Breast epithelium (tissue), 4 donors: Measurements from ENCODE around the gene CFAP45. TPM values are rescaled to one million over a fixed set of nuclear protein-coding genes. Genes with fewer than 3 reads are reported as not detected.

Experiments
- DNase-seq, 2 donors: peaks; one replicate each; pipeline ENCODE4 v3.0.0-alpha.2; 2019; ENCODE audit warnings: low spot score in 2 of 2
- H3K27ac ChIP-seq, 2 donors: fragments of 200-600 bp; sonication (generic) in 1 of 2; one replicate each; pipeline ENCODE4 v1.5.1; 2016 to 2019; ENCODE audit warnings: mild to moderate bottlenecking in 1 of 2
- H3K27me3 ChIP-seq, 2 donors: fragments of 200-600 bp; sonication (generic) in 1 of 2; one replicate each; pipeline versions ENCODE4 v1.5.1 to v1.6.0; 2017 to 2019; ENCODE audit warnings: control low read depth in 1 of 2, mild to moderate bottlenecking in 1 of 2
- H3K36me3 ChIP-seq: fragments of 200-600 bp; one replicate; pipeline ENCODE4 v1.5.1; 2019
- H3K4me1 ChIP-seq, 2 donors: fragments of 200-600 bp; sonication (generic); one replicate each; pipeline ENCODE4 v1.5.1; 2016 to 2019; ENCODE audit warnings: control low read depth in 1 of 2
- H3K4me3 ChIP-seq, 3 donors: fragments of 200-600 bp; sonication (generic); 1 replicate in 2 of 3; 2 replicates in 1 of 3; pipeline ENCODE4 v1.5.1; 2016 to 2019; ENCODE audit warnings: mild to moderate bottlenecking in 3 of 3, moderate library complexity in 2 of 3
- H3K9me3 ChIP-seq, 2 donors: fragments of 200-600 bp; sonication (generic) in 1 of 2; one replicate each; pipeline ENCODE4 v1.5.1; 2016 to 2019; ENCODE audit warnings: control low read depth in 1 of 2
- CTCF ChIP-seq, 3 donors: fragments of 450-650 bp; IDR thresholded peaks; one replicate each; pipeline ENCODE4 v1.5.1; 2016 to 2017; ENCODE audit warnings: antibody characterized with exemption in 3 of 3, mild to moderate bottlenecking in 3 of 3, moderate library complexity in 3 of 3
- POLR2A ChIP-seq: fragments of 450-650 bp; IDR thresholded peaks from one replicate; pipeline ENCODE4 v1.6.1; 2016; ENCODE audit warnings: antibody characterized with exemption, mild to moderate bottlenecking, moderate library complexity
- POLR2AphosphoS5 ChIP-seq, 3 donors: sonication (generic); formaldehyde crosslinking; IDR thresholded peaks; one replicate each; pipeline ENCODE4 v1.6.1; 2017; ENCODE audit warnings: antibody characterized with exemption in 3 of 3
- intact Hi-C: fragments of 100-400 bp; cut with DNase I; formaldehyde crosslinking; loops from one replicate; pipeline ENCODE4 v1.15.1; 2023; ENCODE audit warnings: low total_unique reads
- total RNA-seq, 3 donors: library from RNA; depleted of rRNA; stranded (reverse); fragments of >200 nt; gene quantifications; one replicate each; pipeline ENCODE4 v1.1.0, GENCODE V29; 2016

CFAP45 gene
- total RNA-seq, 3 donors from 2014 or later: 0.80 to 2.6 (median 2.6) TPM

DNA sequence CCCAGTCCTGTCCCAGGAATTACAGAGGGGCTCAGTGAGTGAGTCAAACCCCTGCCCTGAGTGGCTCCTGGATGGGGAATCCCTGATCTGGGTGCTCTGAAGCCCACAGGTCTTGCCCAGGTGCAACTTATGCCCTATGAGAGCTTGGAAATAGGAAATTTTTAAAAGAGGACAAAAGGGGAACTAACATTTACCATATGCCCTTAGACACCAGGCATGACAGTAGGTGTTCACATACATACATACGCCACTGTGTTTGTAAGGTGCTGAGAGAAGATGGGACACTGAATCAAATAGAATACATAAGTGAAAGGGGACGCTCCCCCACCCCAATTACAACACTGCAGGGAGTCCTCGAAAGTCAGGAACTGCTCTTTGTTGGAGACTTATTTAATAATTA is 1.4 kb downstream of the CFAP45 start:
- DNase-seq: no peak
- intact Hi-C loops: no loop called here
- no peak overlapping the region for H3K4me3 ChIP-seq
- no peaks in the 10 kb centered on the region for H3K27me3 ChIP-seq
- no peaks in the 10 kb centered on the region for H3K9me3 ChIP-seq
- TF ChIP-seq CTCF (IDR thresholded peaks at IDR 0.05) (no peak), POLR2A (no peak), POLR2AphosphoS5 (IDR thresholded peaks at IDR 0.05) (no peak)
- peak overlapping the region in 1 of 2 donors; percentile 14 for H3K27ac ChIP-seq
- no peaks in the 10 kb centered on the region for H3K4me1 ChIP-seq
- H3K36me3 ChIP-seq: no peaks in the 10 kb centered on the region

DNA sequence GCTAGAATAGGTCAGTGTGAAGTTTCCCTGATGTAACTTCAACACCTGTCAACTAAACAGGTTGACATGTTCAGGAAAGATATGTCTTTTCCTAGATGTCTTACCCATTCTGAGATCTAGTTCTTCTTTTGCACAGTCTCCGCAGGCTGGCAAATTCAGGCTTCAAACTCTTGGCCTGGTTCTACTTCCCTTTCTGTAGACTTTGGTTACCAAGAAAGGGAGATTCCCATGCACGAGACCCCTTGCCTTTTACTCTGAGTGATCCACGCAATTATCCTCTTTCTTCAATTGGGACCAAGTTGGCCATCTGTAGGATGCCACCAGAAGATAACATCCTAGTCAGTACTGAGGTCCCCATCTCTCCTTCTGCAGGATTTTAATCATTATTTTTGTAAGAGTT is 2.0 kb downstream of the CFAP45 start:
- H3K36me3 ChIP-seq: no peaks in the 10 kb centered on the region
- no peak overlapping the region for H3K4me3 ChIP-seq
- H3K27ac ChIP-seq: no peak overlapping the region
- H3K27me3 ChIP-seq: no peaks in the 10 kb centered on the region
- H3K9me3 ChIP-seq: no peaks in the 10 kb centered on the region
- no peaks in the 10 kb centered on the region for H3K4me1 ChIP-seq
- no peak for DNase-seq
- TF ChIP-seq POLR2A: no peak
- no peak for TF ChIP-seq POLR2AphosphoS5 (IDR thresholded peaks at IDR 0.05)
- no peak for TF ChIP-seq CTCF (IDR thresholded peaks at IDR 0.05)
- intact Hi-C loops: no loop called here

GRCh38 chr1:159896546-159896930 is 3.4 kb downstream of the CFAP45 start:
- no peak for DNase-seq
- Histone ChIP-seq H3K4me3 (no peak overlapping the region), H3K27me3 (no peaks in the 10 kb centered on the region), H3K9me3 (no peaks in the 10 kb centered on the region), H3K36me3 (no peaks in the 10 kb centered on the region), H3K27ac (peak overlapping the region; percentile 8 to 48), H3K4me1 (no peaks in the 10 kb centered on the region)
- no peak for TF ChIP-seq POLR2AphosphoS5 (IDR thresholded peaks at IDR 0.05)
- no peak for TF ChIP-seq POLR2A
- TF ChIP-seq CTCF (IDR thresholded peaks at IDR 0.05): no peak
- intact Hi-C loops: no loop called here

DNA sequence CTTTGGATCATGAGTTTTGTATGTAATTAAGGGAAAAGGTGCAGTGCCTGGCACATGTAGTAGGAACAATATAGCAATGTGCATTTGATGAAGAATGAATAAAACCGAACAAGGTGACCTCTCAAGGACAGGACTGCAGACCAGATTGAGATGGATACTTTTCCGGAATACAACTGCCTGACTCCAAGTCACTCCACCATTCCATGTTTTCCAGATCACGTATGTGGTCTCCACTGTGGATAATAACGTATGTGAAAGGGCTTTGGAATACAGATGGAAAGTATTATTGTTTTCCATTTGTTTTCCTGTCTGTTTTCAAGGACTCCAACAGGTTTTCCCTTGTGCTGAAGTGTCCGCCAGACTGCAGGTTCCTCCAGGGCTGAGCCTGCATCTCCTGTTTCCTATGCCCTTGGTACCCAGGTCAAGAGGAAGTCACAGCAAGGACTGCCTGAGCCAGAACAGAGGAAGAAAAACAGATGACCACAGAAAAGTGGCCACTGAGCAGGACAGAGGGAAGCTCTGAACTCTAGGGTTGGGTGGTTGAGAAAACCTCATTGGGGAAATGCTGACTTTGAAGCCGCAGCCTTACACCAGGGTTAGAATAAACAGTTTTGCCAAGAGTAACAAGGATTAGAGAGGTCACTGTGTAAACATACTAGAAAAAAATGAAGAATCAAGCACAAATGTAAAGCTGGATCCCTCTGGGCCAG is 4.0 kb downstream of the CFAP45 start:
- Histone ChIP-seq H3K4me3 (no peak overlapping the region), H3K4me1 (no peaks in the 10 kb centered on the region), H3K27ac (peak overlapping the region in 1 of 2 donors; percentile 48), H3K36me3 (no peaks in the 10 kb centered on the region), H3K9me3 (no peaks in the 10 kb centered on the region), H3K27me3 (no peaks in the 10 kb centered on the region)
- intact Hi-C loops: no loop called here
- TF ChIP-seq POLR2A (no peak), POLR2AphosphoS5 (IDR thresholded peaks at IDR 0.05) (no peak), CTCF (IDR thresholded peaks at IDR 0.05) (no peak)
- no peak for DNase-seq

DNA sequence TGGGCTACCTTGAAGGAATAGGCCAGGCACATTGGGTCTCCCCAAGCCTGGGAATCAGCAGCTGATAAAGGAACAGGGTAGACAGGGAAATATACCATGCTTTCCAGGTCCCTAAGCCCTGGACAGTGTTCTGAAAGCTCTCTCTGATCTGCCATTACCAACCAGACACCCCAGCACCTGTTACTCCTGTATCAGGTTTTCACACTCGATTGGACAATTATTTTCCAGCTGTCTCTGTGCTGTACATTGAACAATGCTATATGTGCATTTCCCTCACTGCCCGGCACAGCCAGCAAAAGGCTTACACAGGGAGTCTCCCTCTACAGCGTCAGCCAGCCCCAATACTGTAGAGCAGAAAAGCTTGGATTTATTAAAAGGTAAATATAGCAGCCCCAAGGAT is 4.7 kb downstream of the CFAP45 start:
- Histone ChIP-seq H3K36me3 (no peaks in the 10 kb centered on the region), H3K27me3 (no peaks in the 10 kb centered on the region), H3K27ac (no peak overlapping the region), H3K4me1 (no peaks in the 10 kb centered on the region), H3K9me3 (no peaks in the 10 kb centered on the region), H3K4me3 (no peak overlapping the region)
- intact Hi-C loops: no loop called here
- DNase-seq: no peak
- TF ChIP-seq POLR2AphosphoS5 (IDR thresholded peaks at IDR 0.05): no peak

GRCh38 chr1:159892944-159893343 is 7.0 kb downstream of the CFAP45 start:
- DNase-seq: no peak
- H3K36me3 ChIP-seq: no peaks in the 10 kb centered on the region
- H3K4me1 ChIP-seq: no peaks in the 10 kb centered on the region
- H3K27me3 ChIP-seq: no peaks in the 10 kb centered on the region
- no peak for TF ChIP-seq POLR2AphosphoS5 (IDR thresholded peaks at IDR 0.05)
- no peak for TF ChIP-seq CTCF (IDR thresholded peaks at IDR 0.05)
- TF ChIP-seq POLR2A: no peak
- no peaks in the 10 kb centered on the region for H3K9me3 ChIP-seq
- intact Hi-C loops: no loop called here
- no peak overlapping the region for H3K4me3 ChIP-seq
- H3K27ac ChIP-seq: no peak overlapping the region
